H1 (cell line): ENCODE data around the gene SPINK5. TPM values are rescaled to one million over a fixed set of nuclear protein-coding genes. Genes with fewer than 3 reads are reported as not detected.

Experiments
- CTCF ChIA-PET: fragments of 300-600 bp; sonication (Branson Sonifier 250); formaldehyde crosslinking; loops from one replicate; lab custom pipeline; 2021; ENCODE audit not compliant: partially characterized antibody; lab: Charles Lee
- POLR2A ChIA-PET: fragments of 300-600 bp; sonication (Branson Sonifier 250); formaldehyde crosslinking; loops from one replicate; lab custom pipeline; 2021; ENCODE audit warnings: inconsistent platforms; ENCODE audit not compliant: partially characterized antibody; lab: Charles Lee
- DNase-seq, 2 experiments: peaks; one replicate each; pipeline versions ENCODE4 v3.0.0 to v3.0.0-alpha.2; 2010 to 2022; ENCODE audit warnings: low spot score in 2 of 2, low read depth in 1 of 2, mixed read lengths in 1 of 2
- FAIRE-seq: peaks from 2 replicates; lab custom pipeline; 2011; peaks lifted over from hg19 to GRCh38; lab: Jason Lieb, UNC
- H2AFZ ChIP-seq: 2 replicates; pipeline ENCODE4 v1.8.1; 2012; ENCODE audit warnings: low read length, inconsistent platforms
- H2AK5ac ChIP-seq: 2 replicates; pipeline ENCODE4 v1.6.1; 2013; ENCODE audit warnings: low read depth, low read length
- H2BK120ac ChIP-seq: replicated peaks from 2 replicates; pipeline ENCODE3; 2013; ENCODE audit warnings: low read depth, low read length, inconsistent platforms
- H2BK12ac ChIP-seq: 2 replicates; pipeline ENCODE4 v1.6.1; 2013; ENCODE audit warnings: low read depth, low read length
- H2BK15ac ChIP-seq: 2 replicates; pipeline ENCODE4 v1.6.1; 2013; ENCODE audit warnings: low read length
- H2BK20ac ChIP-seq: 2 replicates; pipeline ENCODE4 v1.6.1; 2013; ENCODE audit warnings: low read length
- H2BK5ac ChIP-seq: 2 replicates; pipeline ENCODE4 v1.6.1; 2013; ENCODE audit warnings: low read depth, low read length
- H3K14ac ChIP-seq: 2 replicates; pipeline ENCODE4 v1.6.1; 2013; ENCODE audit warnings: inconsistent platforms; ENCODE audit not compliant: insufficient read length
- H3K18ac ChIP-seq: 2 replicates; pipeline ENCODE4 v1.6.1; 2013; ENCODE audit warnings: low read length; ENCODE audit errors: extremely low read depth
- H3K23ac ChIP-seq: 2 replicates; pipeline ENCODE4 v1.6.1; 2013; ENCODE audit warnings: inconsistent platforms; ENCODE audit not compliant: insufficient read length
- H3K23me2 ChIP-seq: 2 replicates; pipeline ENCODE4 v1.6.1; 2013; ENCODE audit warnings: low read depth, low read length
- H3K27ac ChIP-seq: 2 replicates; pipeline ENCODE4 v1.6.1; 2011; ENCODE audit warnings: low read depth, low read length, inconsistent platforms
- H3K27me3 ChIP-seq, 4 experiments: replicated peaks in 1 of 4; 1 replicate in 1 of 4; 2 replicates in 3 of 4; pipeline versions ENCODE4 v1.6.1 to v1.8.1; 2011 to 2013; ENCODE audit warnings: low read length in 3 of 4, mild to moderate bottlenecking in 3 of 4, inconsistent platforms in 2 of 4, mixed read lengths in 2 of 4, moderate library complexity in 1 of 4; ENCODE audit not compliant: control insufficient read depth in 3 of 4, insufficient read depth in 3 of 4; ENCODE audit errors: extremely low read depth in 1 of 4
- H3K36me3 ChIP-seq, 4 experiments: 2 replicates each; pipeline versions ENCODE4 v1.6.1 to v1.8.1; 2011 to 2013; ENCODE audit warnings: mild to moderate bottlenecking in 4 of 4, low read length in 3 of 4, moderate library complexity in 2 of 4, control low read depth in 1 of 4, inconsistent platforms in 1 of 4; ENCODE audit not compliant: insufficient read depth in 4 of 4, control insufficient read depth in 2 of 4
- H3K4ac ChIP-seq: replicated peaks from 2 replicates; pipeline ENCODE3; 2013; ENCODE audit warnings: low read length, low read depth, mixed read lengths, inconsistent platforms; ENCODE audit not compliant: insufficient read length
- H3K4me1 ChIP-seq, 4 experiments: replicated peaks in 1 of 4; 1 replicate in 1 of 4; 2 replicates in 3 of 4; pipeline versions ENCODE4 v1.6.1 to v1.8.1; 2011 to 2013; ENCODE audit warnings: low read length in 3 of 4, inconsistent platforms in 2 of 4, mixed read lengths in 1 of 4; ENCODE audit not compliant: insufficient read depth in 4 of 4, control insufficient read depth in 3 of 4
- H3K4me2 ChIP-seq, 2 experiments: 2 replicates each; pipeline versions ENCODE4 v1.6.1 to v1.8.1; 2011 to 2013; ENCODE audit warnings: low read depth in 2 of 2, low read length in 2 of 2, control low read depth in 1 of 2, inconsistent platforms in 1 of 2, mild to moderate bottlenecking in 1 of 2; ENCODE audit not compliant: insufficient read depth in 1 of 2
- H3K4me3 ChIP-seq, 4 experiments: fragments of 200-600, 300-600 bp in 1 of 4; sonication (generic), shearing (Covaris generic), sonication (Bioruptor Twin) in 1 of 4; 2 replicates each; pipeline versions ENCODE4 v1.5.1 to v1.8.1; 2011 to 2016; ENCODE audit warnings: low read length in 4 of 4, low read depth in 3 of 4, control low read depth in 2 of 4, inconsistent platforms in 2 of 4, mild to moderate bottlenecking in 2 of 4, mixed read lengths in 1 of 4, moderate library complexity in 1 of 4; ENCODE audit not compliant: insufficient read depth in 2 of 4; ENCODE audit errors: extremely low read depth in 1 of 4
- H3K56ac ChIP-seq: replicated peaks from 2 replicates; pipeline ENCODE3; 2013; ENCODE audit warnings: low read depth, mild to moderate bottlenecking, mixed read lengths, low read length, inconsistent platforms; ENCODE audit not compliant: insufficient read length
- H3K79me1 ChIP-seq: 2 replicates; pipeline ENCODE4 v1.6.1; 2013; ENCODE audit warnings: low read depth, low read length, control low read depth
- H3K79me2 ChIP-seq, 2 experiments: 2 replicates each; pipeline versions ENCODE4 v1.6.1 to v1.8.1; 2012 to 2013; ENCODE audit warnings: low read length in 2 of 2, mild to moderate bottlenecking in 2 of 2, inconsistent platforms in 1 of 2; ENCODE audit not compliant: insufficient read depth in 2 of 2, control insufficient read depth in 1 of 2
- H3K9ac ChIP-seq, 4 experiments: replicated peaks in 1 of 4; 1 replicate in 1 of 4; 2 replicates in 3 of 4; pipeline versions ENCODE4 v1.6.1 to v1.8.1; 2011 to 2013; ENCODE audit warnings: low read depth in 3 of 4, low read length in 3 of 4, control low read depth in 2 of 4, mild to moderate bottlenecking in 2 of 4, moderate library complexity in 2 of 4, inconsistent platforms in 1 of 4; ENCODE audit errors: extremely low read depth in 1 of 4
- H3K9me3 ChIP-seq, 2 experiments: 2 replicates each; pipeline versions ENCODE4 v1.6.1 to v1.8.1; 2012 to 2013; ENCODE audit warnings: mild to moderate bottlenecking in 2 of 2, moderate library complexity in 2 of 2, control low read depth in 1 of 2, inconsistent platforms in 1 of 2, low read depth in 1 of 2, low read length in 1 of 2, mixed read lengths in 1 of 2; ENCODE audit not compliant: insufficient read depth in 2 of 2
- H4K20me1 ChIP-seq, 2 experiments: replicated peaks in 1 of 2; 2 replicates each; pipeline versions ENCODE3 to v1.8.1; 2011 to 2013; ENCODE audit warnings: inconsistent platforms in 2 of 2, low read length in 2 of 2, mild to moderate bottlenecking in 1 of 2; ENCODE audit not compliant: insufficient read depth in 2 of 2, control insufficient read depth in 1 of 2
- H4K5ac ChIP-seq: 2 replicates; pipeline ENCODE4 v1.6.1; 2013; ENCODE audit warnings: low read length, low read depth, mixed read lengths, inconsistent platforms; ENCODE audit not compliant: insufficient read length
- H4K8ac ChIP-seq: 2 replicates; pipeline ENCODE4 v1.8.0; 2013; ENCODE audit warnings: mild to moderate bottlenecking, moderate library complexity, low read length, inconsistent platforms; ENCODE audit not compliant: insufficient read depth; ENCODE audit errors: extremely low read depth
- H4K91ac ChIP-seq: replicated peaks from 2 replicates; pipeline ENCODE3; 2013; ENCODE audit warnings: low read length, mixed read lengths, inconsistent platforms; ENCODE audit not compliant: insufficient read length
- HDAC6 ChIP-seq: IDR thresholded peaks from one replicate; pipeline ENCODE4 v1.7.1; 2012; ENCODE audit warnings: low read depth, mild to moderate bottlenecking, inconsistent platforms, low read length, moderate library complexity
- RNF2 ChIP-seq: fragments of 200-900, 300-1000 bp; sonication (generic); IDR thresholded peaks from 2 replicates; pipeline ENCODE4 v1.7.1; 2016; ENCODE audit warnings: borderline replicate concordance, low read depth, mild to moderate bottlenecking, antibody characterized with exemption, low read length; ENCODE audit not compliant: poor library complexity, severe bottlenecking; ENCODE audit errors: missing control alignments
- SIN3A ChIP-seq, 2 experiments: IDR thresholded peaks in 1 of 2; conservative IDR thresholded peaks in 1 of 2; 2 replicates each; pipeline ENCODE4 v1.6.1; 2011 to 2012; ENCODE audit warnings: low read length in 2 of 2, improper control_type of control experiment in 1 of 2, low read depth in 1 of 2, mild to moderate bottlenecking in 1 of 2
- WGBS, 2 experiments: shearing (Covaris generic) in 1 of 2; methylation state at CpG; one replicate each; pipeline versions ENCODE4 v1.1.6 to v1.1.7; 2013 to 2015; ENCODE audit warnings: low lambda C conversion rate in 2 of 2, mixed read lengths in 2 of 2, inconsistent platforms in 1 of 2, low coverage in 1 of 2, missing lambda C conversion rate in 1 of 2; ENCODE audit not compliant: insufficient replicate concordance in 2 of 2, insufficient coverage in 1 of 2, insufficient read length in 1 of 2; ENCODE audit errors: extremely low coverage in 1 of 2, missing lambda C conversion rate in 1 of 2; 5-methylcytosine and 5-hydroxymethylcytosine counted together
- polyA plus RNA-seq, 7 experiments: library from polyadenylated mRNA; depleted of rRNA in 3 of 7; stranded (reverse) in 5 of 7; unstranded in 2 of 7; fragments of >200 nt in 5 of 7; fragments of 200-250 nt in 2 of 7; gene quantifications; 1 replicate in 5 of 7; 2 replicates in 1 of 7; 4 replicates in 1 of 7; pipeline versions ENCODE4 v1.2.1 to v1.2.3, GENCODE V29; 2011 to 2013; ENCODE audit warnings: missing spikeins in 2 of 7, mixed read lengths in 2 of 7
- total RNA-seq: library from RNA; stranded (reverse); fragmentation: NEBNext Ultra II Directional; extraction: Animal tissue kit (Norgen Biotek cat#: 25700); gene quantifications from 2 replicates; pipeline ENCODE4 v1.2.1, GENCODE V29; 2021

Gene SPINK5
- total and polyA plus RNA-seq, 2 of the 8 experiments (the other 6 are each of a cell fraction or from before 2014, with no cell fraction given): 1.4 to 2.2 TPM

DNA sequence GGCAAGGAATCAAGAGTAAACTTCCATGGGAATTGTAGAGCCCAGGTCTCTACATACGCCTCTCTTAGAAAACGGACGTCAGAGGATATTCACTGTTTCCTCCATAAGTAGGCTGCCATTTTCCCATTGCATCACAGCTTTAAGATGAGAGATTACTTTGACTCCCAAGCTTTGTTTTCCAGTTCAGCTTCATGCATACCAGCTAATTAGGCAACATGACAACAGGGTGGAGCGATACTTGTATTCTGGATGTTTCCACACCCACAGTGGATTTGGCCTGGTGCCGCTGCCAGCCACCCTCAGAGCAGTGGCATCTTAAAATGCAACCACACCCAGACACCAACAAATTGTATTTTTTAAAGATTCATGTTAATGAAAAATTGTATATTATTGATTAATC, 20.9 kb upstream of the SPINK5 start:
- H2BK120ac ChIP-seq: no peak overlapping the region
- H3K23me2 ChIP-seq: no peaks in the 10 kb centered on the region
- no peak overlapping the region for H3K9ac ChIP-seq
- no peaks in the 10 kb centered on the region for H3K4me1 ChIP-seq
- H4K8ac ChIP-seq: no peak overlapping the region
- H4K5ac ChIP-seq: no peak overlapping the region
- ChIA-PET CTCF (interaction anchor here (0.6 to 1.9 kb wide), 6 partner anchors 9 to 133 kb away, joined by 3 to 6 read pairs (median 3); no protein-coding TSS in a partner anchor), POLR2A (interaction anchor here (1.3 kb wide), 1 partner anchor 15 kb away, joined by 5 read pairs; no protein-coding TSS in a partner anchor)
- no peaks in the 10 kb centered on the region for H3K27me3 ChIP-seq
- H3K9me3 ChIP-seq: no peaks in the 10 kb centered on the region
- peaks cover 0 to 2% of the 10 kb centered on the region in 2 experiments for H4K20me1 ChIP-seq
- no peak overlapping the region for H3K27ac ChIP-seq
- no peak overlapping the region for H2BK20ac ChIP-seq
- no peak overlapping the region for H2BK15ac ChIP-seq
- WGBS, 2 experiments: 94% methylated on average over 5 of the region's 5 CpGs; no CpG with 5 or more reads in 1 of the 2 experiments
- no peak overlapping the region for H2BK5ac ChIP-seq
- no peak overlapping the region for H3K4me2 ChIP-seq
- no peak overlapping the region for H2AK5ac ChIP-seq
- no peak overlapping the region for H3K18ac ChIP-seq
- H3K4me3 ChIP-seq: no peak overlapping the region
- H3K23ac ChIP-seq: no peak overlapping the region
- no peak overlapping the region for H3K4ac ChIP-seq
- no peak overlapping the region for H2AFZ ChIP-seq
- no peaks in the 10 kb centered on the region for H3K79me1 ChIP-seq
- no peaks in the 10 kb centered on the region for H3K79me2 ChIP-seq
- H3K14ac ChIP-seq: no peak overlapping the region
- H2BK12ac ChIP-seq: no peak overlapping the region
- H4K91ac ChIP-seq: no peak overlapping the region
- FAIRE-seq (no peak), DNase-seq (no peak)
- TF ChIP-seq RNF2: no peak
- TF ChIP-seq HDAC6: no peak
- TF ChIP-seq SIN3A (conservative IDR thresholded peaks at IDR 0.05 in 1 of 2, IDR thresholded peaks at IDR 0.05 in 1 of 2; ENCODE audit: low read depth in 1 of 2, low read length in 2 of 2): no peak
- no peaks in the 10 kb centered on the region for H3K36me3 ChIP-seq
- no peak overlapping the region for H3K56ac ChIP-seq
